GM18861 (cell line): ENCODE results near the gene KLK7.
"Not testable (repeated sequence)": the region's sequence is repeated elsewhere in the genome, so short reads cannot be mapped to it uniquely, and the experiment has no call there.

Experiments
- ATAC-seq: cut with Tn5 transposase; IDR thresholded peaks from one replicate; pipeline ENCODE4 v1.9.1; 2021; ENCODE audit not compliant: unreplicated experiment

KLK7 gene

DNA sequence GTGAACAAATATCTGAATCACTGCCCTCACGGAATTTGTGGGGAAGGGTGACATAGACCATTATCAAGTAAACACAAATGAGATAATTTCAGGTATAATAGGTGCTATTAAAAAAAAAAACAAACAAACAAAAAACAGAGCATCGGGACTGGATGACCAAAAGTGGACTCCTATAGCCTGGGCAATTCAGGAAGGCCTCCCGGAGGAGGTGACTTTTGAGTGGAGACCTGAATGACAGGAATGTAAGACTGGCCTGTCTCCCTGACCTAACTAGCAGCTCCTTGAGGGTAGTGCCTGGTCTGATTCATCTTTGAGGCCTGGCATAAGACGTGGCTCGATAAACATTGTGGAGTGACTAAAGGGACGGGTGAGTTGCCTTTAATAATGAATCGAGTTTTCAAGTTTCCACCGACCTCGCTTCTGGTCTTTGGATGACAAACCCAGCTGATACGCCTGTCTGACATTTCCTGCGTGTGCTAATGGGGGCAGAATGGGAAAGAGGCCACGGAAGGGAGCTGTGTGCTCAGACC lies 29.0 kb upstream of the KLK7 start:
- ATAC-seq, result no peak

- ATAC-seq, result no peak
Measured at GRCh38 chr19:51010066-51010795, 26.5 kb upstream of the KLK7 start.

DNA sequence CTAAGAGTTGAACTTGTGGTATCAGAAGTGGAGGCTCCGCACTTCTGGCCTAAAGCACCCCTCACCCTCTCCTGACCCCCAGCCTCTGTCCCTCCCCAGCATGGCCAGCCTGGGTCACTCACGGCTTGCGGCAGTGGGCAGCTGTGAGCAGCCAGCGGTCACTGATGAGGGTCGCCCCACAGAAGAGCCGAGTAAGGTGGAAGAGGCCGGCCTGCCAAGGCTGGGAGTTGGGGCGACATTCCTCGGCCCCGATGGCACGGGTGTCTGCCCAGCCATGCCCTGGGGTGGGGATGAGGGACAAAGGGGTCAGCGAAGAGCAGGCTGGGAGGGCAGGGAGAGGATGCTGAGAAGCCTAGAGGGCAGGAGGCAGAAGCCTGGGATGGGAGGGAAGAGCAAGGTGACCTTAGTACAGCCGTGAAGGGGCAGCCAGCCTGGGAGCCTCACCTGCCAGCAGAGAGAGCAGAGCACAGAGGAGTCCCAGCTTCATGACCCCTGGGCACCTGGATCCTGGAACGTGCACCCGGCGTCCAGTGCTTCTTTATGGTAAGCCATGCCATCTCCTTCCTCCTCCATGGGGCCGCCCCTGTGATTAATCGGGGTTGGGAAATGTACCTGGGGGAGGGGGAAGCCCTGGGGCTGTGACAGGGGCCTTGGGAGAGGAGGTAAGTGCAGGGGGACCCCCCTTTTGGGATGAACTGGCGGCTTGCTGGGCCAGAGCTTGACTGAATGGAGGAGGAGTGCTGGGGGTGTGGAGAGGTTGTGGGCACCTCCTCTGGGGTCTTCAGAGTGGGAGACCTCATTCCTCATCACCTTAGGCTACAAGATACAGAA lies 25.6 kb upstream of the KLK7 start:
- no peak for ATAC-seq

DNA sequence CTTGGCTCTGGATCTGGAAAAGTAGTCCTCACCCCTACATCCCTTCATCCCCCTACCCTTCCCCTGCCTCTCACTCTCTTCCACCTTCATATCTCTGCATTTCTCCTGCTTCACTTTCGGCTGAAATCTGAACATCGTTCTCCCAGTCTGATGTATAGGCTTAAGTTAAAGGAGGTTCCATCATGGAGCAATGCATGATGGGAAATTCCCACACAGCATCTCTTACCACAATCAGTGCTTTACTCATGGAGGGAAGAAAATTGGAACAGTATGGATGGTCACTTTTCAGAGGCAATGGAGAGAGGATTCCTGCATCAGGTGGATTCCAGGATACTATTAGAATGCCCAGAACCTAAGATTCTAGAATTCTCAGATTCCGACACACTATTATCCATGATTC lies 23.8 kb upstream of the KLK7 start:
- no peak for ATAC-seq

DNA sequence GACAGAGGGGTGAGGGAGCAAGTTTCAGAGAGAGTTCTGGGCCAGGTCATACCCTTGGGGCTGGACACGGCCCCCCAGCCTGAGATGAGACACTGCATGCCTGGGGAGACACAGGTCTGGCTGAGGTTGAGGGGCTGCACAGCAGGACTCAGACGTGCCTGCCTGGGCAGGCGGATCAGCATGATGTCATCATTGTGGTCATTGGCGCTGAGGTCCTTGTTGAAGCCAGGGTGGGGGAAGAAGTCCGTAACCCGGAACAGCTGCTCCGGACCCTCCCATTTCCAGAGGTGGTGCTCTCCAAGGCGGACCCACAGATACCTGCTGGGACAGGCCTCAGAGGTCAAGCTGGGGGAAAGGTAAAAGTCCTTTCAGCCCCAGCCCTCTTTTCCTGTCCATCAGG lies 22.7 kb upstream of the KLK7 start:
- no peak for ATAC-seq

DNA sequence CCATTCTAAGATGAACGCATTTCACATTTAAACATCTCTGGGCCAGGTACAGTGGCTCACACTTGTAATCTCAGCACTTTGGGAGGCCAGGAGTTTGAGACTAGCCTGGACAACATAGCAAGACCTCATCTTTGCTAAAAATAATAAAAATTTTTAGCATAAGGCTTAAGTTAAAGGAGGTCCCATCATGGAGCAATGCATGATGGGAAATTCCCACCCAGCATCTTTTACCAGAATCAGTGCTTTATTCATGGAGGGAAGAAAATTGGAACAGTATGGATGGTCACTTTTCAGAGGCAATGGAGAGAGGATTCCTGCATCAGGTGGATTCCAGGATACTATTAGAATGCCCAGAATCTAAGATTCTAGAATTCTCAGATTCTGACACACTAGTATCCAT lies 21.5 kb upstream of the KLK7 start:
- no peak for ATAC-seq

- ATAC-seq, result no peak
Measured at GRCh38 chr19:51003316-51003715, 19.6 kb upstream of the KLK7 start.

DNA sequence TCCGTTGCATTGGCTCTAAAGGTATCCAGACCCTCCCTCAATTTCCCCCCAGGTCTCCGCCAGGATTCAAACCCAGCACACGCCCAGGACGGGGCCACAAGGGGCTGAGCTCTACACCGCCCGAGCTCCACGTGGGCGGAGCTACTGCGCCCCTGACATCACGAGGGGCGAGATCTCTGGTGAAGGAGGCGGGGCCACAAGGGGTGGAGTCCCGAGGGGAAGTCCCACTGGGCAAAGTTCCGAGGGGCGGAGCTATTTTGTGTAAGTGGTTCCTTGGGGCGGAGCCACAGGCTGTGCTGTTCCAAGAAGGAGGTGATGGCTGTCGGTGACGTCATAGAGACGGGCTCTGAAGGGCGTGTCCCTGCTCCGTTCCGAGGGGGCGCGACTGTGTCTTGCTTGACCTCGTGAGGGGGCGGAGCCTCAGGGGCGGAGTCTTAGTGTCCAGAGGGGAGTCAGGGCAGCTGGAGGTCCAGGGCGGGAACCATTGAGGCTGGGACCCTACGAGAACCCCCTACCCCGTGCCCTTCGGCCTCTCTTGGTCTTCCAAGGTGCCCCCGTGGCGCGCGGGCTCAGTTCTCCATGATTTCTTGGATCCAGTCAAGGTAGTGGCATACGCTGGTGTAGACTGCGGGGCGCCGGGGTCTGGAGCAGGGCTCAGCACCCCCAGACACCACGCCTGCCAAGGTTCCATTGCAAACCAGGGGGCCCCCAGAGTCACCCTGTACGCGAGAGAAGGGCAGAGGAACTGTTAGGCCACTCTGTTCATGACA lies 19.0 kb upstream of the KLK7 start:
- ATAC-seq, result no peak

DNA sequence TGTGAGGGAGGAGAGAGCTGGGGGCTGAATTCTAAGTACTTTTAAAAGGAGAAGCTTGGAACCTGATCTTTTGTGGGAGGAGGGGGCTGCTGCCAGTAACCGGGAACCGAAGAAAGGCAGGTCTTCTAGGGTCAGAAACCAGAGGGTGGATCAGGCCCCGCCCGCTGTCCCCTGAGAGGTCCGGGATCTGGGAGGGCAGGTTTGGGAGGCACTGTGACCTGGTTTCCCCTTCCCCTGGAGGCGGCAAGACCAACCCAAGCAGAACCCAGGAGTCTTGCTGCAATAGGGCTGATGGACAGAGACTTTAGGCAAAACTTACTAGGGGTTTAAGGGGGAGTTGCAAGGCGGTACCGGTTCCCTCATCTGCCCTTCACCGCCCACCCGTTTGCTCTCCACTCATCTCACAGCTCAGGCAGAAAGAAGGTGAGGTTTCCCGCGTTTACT lies 18.4 kb upstream of the KLK7 start:
- no peak for ATAC-seq

DNA sequence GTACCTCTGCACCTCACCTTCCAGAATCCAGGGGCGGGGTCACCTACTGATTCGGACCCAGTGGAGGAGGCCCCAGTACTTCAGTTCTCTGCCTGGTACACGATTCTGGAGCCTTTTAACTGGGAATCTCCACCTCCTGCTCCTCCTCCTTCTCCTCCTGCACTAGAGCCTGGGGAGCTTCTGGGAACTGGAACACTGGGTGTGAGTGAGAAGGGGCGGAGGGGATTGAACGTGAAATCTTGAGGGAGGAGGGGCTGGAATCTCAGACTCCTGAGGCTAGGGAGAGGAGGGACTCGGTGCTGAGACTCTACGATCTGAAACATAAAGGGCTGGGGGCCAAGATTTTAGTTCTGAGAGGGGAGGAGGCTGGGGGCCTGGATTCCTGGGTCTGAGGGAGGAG lies 17.8 kb upstream of the KLK7 start, which contains the start of gene KLK8:
Gene KLK8, minus strand, starts transcription at position 90 of the 400 bp plus-strand sequence. CDS start 437 bp downstream, outside the sequence.
- no peak for ATAC-seq

- no peak for ATAC-seq
Measured at GRCh38 chr19:51000981-51001380, 17.3 kb upstream of the KLK7 start.

- no peak for ATAC-seq
Measured at GRCh38 chr19:51000426-51000825, 16.7 kb upstream of the KLK7 start.

GRCh38 chr19:50998686-50999085 lies 15.0 kb upstream of the KLK7 start:
- no peak for ATAC-seq

GRCh38 chr19:50998061-50998460 lies 14.3 kb upstream of the KLK7 start:
- ATAC-seq, result no peak

DNA sequence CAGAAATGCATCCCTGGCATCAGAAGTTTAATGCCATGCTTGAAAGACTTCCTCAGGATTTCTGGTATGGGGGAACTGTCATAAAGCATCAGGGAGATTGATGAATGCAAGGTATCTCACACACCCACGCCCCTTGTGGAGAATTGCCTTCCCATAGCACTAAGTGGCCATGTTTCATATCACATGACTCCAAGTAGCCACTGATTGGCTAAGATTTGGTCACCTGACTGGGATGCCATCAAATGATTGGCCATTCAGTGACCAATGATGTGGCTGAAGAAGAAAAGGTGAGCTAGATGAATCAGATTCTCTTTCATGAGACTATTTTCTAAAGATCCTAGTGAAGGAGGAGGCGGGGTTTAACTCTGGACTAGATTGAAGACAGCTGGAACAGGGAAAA lies 10.4 kb upstream of the KLK7 start:
- no peak for ATAC-seq

DNA sequence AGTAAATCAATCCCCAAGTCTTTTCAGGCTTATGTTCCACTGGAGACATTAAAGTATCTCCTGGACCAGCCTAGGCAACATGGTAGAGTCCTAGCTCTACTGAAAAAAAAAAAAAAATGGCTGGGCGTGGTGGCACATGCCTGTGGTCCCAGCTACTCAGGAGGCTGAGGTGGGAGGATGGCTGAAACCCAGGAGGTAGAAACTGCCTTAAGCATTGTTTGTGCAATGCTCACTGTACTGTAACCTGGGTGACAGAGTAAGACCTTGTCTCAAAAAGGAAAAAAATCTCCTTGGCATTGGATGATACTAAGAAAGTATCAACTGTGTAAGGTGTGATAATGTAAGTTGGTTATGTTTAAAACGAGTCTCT lies 8.9 kb upstream of the KLK7 start:
- ATAC-seq, result no peak

GRCh38 chr19:50984416-50984815 lies 699 bp upstream of the KLK7 start:
- ATAC-seq, result not testable (repeated sequence)

GRCh38 chr19:50982186-50982585 lies 1.5 kb downstream of the KLK7 start:
- ATAC-seq, result no peak

- ATAC-seq, result no peak
Measured at GRCh38 chr19:50981587-50982146, 2.0 kb downstream of the KLK7 start.

- no peak for ATAC-seq
Measured at GRCh38 chr19:50980208-50980607, 3.5 kb downstream of the KLK7 start.

- ATAC-seq, result no peak
Measured at GRCh38 chr19:50979758-50980157, 4.0 kb downstream of the KLK7 start.
